GM18519 (cell line): ENCODE measurements around the gene CMSS1.

ENCODE experiments used
- ATAC-seq: cut with Tn5 transposase; IDR thresholded peaks from one replicate; pipeline ENCODE4 v1.9.1; 2021; ENCODE audit warnings: mild to moderate bottlenecking, moderate library complexity; ENCODE audit not compliant: unreplicated experiment, low FRiP score

Gene CMSS1

DNA sequence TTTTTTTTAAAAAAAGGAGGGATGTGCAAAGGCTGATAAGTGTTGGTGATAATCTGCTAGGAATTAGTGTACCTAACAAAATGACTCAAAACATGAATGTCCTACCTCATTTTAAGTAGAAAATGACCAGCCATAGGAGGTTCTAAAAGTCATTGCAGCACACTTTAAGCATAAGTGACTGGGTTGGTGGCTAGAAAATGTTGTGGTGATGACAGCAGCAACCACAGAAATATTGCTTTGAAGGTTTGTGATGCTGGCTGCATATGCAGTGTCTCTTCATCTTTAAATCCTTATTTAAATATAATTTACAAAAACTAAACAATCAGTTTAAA, 55.2 kb downstream of the CMSS1 start:
- ATAC-seq = peak; percentile 50

DNA sequence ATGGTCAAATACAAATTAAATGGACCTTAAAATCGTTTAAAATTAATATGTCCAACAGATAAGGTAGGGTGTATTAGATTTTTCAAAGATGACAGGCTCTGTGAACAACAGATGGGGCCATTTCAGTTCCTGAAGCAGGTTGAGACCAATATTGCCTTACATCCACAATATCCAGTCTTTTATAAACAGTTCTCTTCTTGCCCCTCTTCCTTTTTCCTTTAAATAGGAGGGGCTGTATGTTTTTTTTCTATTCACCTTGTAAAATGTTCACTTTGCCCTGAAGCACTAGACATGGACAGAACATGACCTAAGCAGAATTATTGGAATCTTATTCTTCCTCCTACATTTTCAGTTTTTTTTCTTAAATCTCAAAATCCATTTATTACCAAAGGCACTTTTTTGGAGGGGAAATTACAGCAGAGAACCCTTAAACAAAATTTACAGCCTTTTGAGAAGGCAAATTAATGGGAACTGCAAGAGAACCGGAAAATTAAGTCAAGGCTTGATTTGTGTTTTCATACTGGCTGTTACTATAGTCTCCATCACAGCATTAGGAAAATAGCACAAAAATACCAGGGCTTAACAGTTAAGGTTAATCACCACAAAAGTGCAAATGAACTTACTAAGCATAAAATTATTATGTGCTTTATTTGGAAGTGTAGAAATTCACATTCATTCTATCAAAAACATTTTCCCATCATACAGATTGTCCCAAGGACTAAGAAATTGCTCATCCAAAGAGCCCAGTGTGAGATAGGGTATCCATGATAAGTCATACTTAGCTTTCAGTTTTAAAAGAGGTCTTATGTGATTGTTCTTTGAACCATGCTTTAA, 55.8 kb downstream of the CMSS1 start:
- no peak for ATAC-seq

DNA sequence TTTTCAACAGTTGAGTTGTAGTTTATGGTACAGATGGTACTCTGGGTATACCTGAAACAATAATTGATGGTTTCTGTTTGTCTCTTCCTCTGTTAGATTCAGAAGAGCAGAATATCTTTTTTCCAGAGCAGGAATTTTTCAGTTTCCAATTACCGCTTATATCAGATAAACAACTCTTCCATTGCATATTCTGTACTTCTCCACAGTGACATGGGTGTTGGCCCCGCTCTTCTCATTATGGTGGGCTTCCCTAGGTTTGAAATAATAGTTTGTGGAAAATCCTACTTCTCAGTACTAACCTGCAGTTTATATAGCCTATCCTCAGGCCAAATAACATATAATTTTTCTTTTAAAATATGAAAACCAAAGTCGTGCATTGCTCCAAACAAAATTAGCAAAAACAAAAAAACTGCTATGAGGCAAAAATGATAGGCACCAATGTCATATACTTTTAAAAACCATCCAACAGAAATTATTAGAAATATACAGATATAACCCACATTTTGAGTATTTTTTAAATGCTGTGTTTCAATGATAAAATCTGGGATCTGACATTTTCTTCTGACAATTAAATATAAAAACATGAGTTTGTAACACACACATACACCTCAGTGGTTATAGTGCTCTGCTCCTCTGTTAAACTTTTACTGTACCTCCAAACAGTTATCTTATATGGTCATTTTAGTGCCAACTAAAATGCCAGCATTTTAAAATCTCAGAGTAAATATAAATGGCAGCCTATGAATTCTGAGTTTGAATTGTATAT, 56.8 kb downstream of the CMSS1 start:
- no peak for ATAC-seq

DNA sequence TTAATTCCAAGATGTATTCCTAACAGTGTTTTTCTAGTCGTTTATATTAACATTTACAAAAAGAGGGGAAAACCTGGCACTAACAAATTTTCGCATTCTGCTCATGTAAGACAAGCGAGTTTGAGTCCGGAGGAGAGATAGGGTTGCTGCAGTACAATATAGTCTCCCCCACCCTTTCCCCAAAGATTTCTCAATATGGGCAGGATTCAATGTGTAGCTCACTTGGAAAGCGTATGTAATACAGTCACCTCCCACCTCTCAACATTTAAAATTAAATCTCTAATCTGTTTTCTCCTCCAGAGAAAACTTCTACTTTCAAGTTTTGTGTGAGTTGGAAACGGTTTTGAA, 57.9 kb downstream of the CMSS1 start:
- no peak for ATAC-seq

GRCh38 chr3:99875929-99876841, 58.5 kb downstream of the CMSS1 start:
- ATAC-seq = peak; percentile 85

DNA sequence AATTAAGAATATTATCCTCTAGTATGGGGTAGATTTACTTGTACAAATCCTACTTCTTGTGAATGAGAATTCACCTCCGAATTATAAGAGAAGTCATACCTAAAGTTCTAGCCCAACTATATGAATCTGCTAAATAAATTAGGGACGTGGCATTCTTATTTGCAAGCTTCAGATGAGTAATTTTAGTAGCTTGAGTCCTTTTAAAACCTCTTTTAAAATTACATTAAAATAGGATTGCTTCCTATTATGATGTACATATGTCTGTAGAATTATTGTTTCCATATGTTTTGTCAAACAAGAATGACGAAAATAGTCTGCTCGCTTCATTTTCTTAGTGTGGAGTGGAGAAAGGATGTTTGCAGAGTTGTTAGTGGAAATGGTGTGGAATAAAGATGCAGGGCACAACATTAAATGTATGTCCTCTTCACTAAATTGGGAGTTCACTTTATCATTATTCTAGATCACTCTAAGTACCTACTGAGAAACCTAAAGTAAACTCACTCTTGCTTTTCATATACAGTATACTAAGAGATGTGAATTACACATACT, 59.4 kb downstream of the CMSS1 start:
- ATAC-seq = no peak

- ATAC-seq = peak; percentile 39
Measured at GRCh38 chr3:99878005-99878404, 60.3 kb downstream of the CMSS1 start.

DNA sequence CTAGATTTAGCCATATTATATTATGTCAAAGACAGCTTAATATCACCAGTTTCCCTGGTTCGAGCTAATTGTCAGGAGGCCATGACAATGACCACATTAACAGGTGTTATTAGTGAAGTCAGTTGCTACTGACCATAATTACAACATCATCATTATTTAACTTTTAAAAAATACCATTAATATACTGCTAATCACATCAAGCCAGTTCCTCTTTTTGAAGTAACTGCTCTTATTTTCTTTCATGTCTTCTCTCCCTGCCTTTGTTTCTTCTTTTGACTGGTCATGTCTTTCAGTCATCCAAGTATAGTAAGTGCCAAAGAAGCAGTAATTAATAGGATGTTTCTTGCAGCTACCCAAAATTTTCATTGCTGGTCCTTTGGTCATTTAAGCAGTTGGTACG, 61.6 kb downstream of the CMSS1 start:
- ATAC-seq = no peak

- ATAC-seq = no peak
Measured at GRCh38 chr3:99881121-99881524, 63.5 kb downstream of the CMSS1 start.

GRCh38 chr3:99882436-99883137, 64.9 kb downstream of the CMSS1 start:
- ATAC-seq = no peak

DNA sequence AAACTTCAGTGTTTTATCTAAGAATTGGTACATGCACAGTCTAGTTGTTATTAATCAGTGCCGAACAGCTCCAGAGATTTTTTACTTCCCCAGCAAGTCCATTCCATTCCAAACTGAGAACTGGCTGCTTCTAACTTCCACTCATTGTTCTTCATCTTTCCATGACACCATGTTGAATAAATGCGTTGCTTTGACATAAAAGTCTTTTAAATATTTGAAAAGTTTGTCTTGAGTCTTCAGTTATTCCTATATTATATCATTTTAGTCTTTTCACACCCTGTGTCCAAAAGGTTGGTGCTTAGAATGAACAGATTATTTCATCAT, 65.4 kb downstream of the CMSS1 start:
- ATAC-seq = no peak

GRCh38 chr3:99883693-99884092, 66.0 kb downstream of the CMSS1 start:
- no peak for ATAC-seq

- ATAC-seq = no peak
Measured at GRCh38 chr3:99884484-99884883, 66.8 kb downstream of the CMSS1 start.

DNA sequence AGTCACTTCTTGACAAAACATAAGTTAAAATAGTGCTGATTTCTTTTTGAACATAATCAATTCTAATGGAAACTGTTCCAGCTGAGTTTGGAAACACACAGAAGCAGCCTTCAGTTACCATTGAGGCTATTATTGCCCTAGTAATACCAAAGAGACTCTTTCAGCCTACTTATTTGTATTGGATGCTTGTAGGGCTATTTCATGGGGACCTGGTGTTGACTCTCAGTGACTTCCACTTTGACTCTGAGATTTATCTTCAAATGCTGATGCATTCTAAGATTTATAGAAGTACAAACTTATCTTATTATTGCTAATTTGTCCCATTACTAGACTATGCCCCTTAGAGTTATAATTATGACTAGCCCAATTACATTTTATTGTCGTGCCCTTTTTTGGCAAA, 67.4 kb downstream of the CMSS1 start:
- ATAC-seq = no peak

DNA sequence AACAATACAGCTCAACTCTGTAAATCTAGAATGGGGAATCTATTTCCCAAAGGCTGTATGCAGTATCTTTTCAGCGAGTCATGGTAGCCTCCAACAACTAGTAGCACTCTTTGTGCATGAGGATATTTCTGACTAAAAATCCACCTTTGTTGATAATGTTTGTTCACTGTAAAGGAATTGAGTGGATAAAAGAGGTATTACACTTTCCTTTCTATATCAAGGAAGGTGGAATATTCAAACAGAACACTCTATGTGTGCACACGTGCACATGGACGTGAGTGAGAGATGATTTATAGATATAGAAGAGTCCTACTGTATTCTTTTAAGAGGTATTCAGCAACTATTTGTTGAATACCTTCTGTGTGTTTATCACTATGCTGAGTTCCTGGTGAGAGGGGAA, 68.2 kb downstream of the CMSS1 start:
- ATAC-seq = no peak

- no peak for ATAC-seq
Measured at GRCh38 chr3:99891610-99892285, 74.1 kb downstream of the CMSS1 start.

DNA sequence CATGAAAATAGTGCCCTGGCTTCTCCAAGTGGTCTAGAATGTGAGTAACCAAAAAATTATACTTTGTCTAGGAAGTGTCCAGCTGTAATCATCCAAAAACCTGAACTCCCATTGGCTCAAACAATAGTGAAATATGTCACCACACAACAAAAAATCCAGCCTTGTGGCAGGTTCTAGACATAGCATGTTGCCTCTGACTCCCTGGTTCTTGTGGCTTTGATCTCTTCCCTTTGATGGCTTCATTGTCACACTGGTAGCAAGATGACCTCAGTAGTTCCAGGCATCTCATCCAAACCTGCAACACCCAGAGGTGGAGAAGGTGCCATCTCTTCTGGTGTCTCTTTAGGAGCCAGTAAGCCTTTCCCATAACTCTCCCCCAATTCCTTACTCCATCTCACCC, 74.7 kb downstream of the CMSS1 start:
- no peak for ATAC-seq

DNA sequence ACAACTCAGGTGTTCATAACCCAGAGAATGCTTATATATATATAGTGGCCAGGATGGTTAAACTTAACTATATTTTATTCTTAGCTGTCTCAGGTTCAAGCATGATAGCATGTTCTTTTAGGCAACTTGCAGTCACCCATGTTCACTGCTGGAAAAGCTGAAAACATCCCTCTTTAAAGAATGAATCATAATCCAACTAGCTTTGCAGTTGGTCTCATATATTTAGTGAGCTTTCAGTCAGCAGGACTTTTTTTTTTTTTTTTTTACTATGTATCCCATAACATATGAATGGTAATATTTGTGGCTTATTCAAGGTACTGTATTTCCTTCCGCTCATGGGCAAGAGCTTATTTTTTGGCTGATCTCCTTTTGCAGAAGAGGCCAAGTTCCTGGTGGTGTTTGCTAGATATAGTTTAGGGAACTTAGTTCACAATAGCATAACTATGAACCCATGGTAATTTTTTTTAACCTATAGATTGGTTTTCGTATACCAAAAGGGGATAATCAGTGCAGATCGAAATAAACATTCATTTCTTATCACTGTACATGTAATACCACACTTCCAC, 77.6 kb downstream of the CMSS1 start:
- no peak for ATAC-seq

- no peak for ATAC-seq
Measured at GRCh38 chr3:99895703-99896441, 78.2 kb downstream of the CMSS1 start.
